ENCODE results near the gene PRDX1.
"Not testable (repeated sequence)": the region's sequence is repeated elsewhere in the genome, so short reads cannot be mapped to it uniquely, and the experiment has no call there.

The PRDX1 gene

GRCh38 chr1:45535988-45536766 lies 14.5 kb upstream of the PRDX1 start:
- no peak for DNase-seq (ENCODE audit: low read depth in 2 of 2)

- DNase-seq (ENCODE audit: low read depth in 2 of 2) = no peak
Measured at GRCh38 chr1:45531873-45532272, 10.2 kb upstream of the PRDX1 start.

- DNase-seq (ENCODE audit: low read depth in 2 of 2) = no peak
Measured at GRCh38 chr1:45530632-45531135, 9.0 kb upstream of the PRDX1 start.

GRCh38 chr1:45526135-45526644 lies 4.5 kb upstream of the PRDX1 start:
- no peak for DNase-seq (ENCODE audit: low read depth in 2 of 2)

GRCh38 chr1:45523975-45524374 lies 2.3 kb upstream of the PRDX1 start:
- DNase-seq (ENCODE audit: low read depth in 2 of 2) = not testable (repeated sequence)

- DNase-seq (ENCODE audit: low read depth in 2 of 2) = not testable (repeated sequence)
Measured at GRCh38 chr1:45523516-45523915, 1.8 kb upstream of the PRDX1 start.

GRCh38 chr1:45522324-45523104 lies 830 bp upstream of the PRDX1 start:
- no peak for DNase-seq (ENCODE audit: low read depth in 2 of 2)

GRCh38 chr1:45519774-45520173 lies 1.9 kb downstream of the PRDX1 start:
- not testable (repeated sequence) for DNase-seq (ENCODE audit: low read depth in 2 of 2)

- no peak for DNase-seq (ENCODE audit: low read depth in 2 of 2)
Measured at GRCh38 chr1:45518910-45519309, 2.8 kb downstream of the PRDX1 start.

GRCh38 chr1:45518366-45518765 lies 3.3 kb downstream of the PRDX1 start:
- DNase-seq (ENCODE audit: low read depth in 2 of 2) = not testable (repeated sequence)

- no peak for DNase-seq (ENCODE audit: low read depth in 2 of 2)
Measured at GRCh38 chr1:45516465-45516864, 5.2 kb downstream of the PRDX1 start.

- DNase-seq (ENCODE audit: low read depth in 2 of 2) = no peak
Measured at GRCh38 chr1:45516036-45516435, 5.6 kb downstream of the PRDX1 start.

GRCh38 chr1:45513532-45514260 lies 8.0 kb downstream of the PRDX1 start:
- DNase-seq (ENCODE audit: low read depth in 2 of 2) = not testable (repeated sequence)

GRCh38 chr1:45512641-45513054 lies 9.0 kb downstream of the PRDX1 start:
- DNase-seq (ENCODE audit: low read depth in 2 of 2) = peak; percentile 46 to 54

GRCh38 chr1:45510972-45511527 lies 10.6 kb downstream of the PRDX1 start:
- no peak for DNase-seq (ENCODE audit: low read depth in 2 of 2)

GRCh38 chr1:45510036-45510971 lies 11.4 kb downstream of the PRDX1 start:
- DNase-seq (ENCODE audit: low read depth in 2 of 2) = no peak

- no peak for DNase-seq (ENCODE audit: low read depth in 2 of 2)
Measured at GRCh38 chr1:45508295-45509151, 13.2 kb downstream of the PRDX1 start.

- DNase-seq (ENCODE audit: low read depth in 2 of 2) = no peak
Measured at GRCh38 chr1:45507893-45508292, 13.8 kb downstream of the PRDX1 start.

- no peak for DNase-seq (ENCODE audit: low read depth in 2 of 2)
Measured at GRCh38 chr1:45507195-45507594, 14.5 kb downstream of the PRDX1 start.

All from stimulated activated CD4-positive, alpha-beta T cell treated with anti-CD3 and anti-CD28 coated beads, Interleukin-4, amount 100 ng/mL, for 48 hours (primary cell).